GM19397 (cell line): ENCODE data around the gene CRY1.

Experiments
- ATAC-seq: cut with Tn5 transposase; IDR thresholded peaks from one replicate; pipeline ENCODE4 v1.9.1; 2021; ENCODE audit warnings: mild to moderate bottlenecking, moderate library complexity; ENCODE audit not compliant: unreplicated experiment

The CRY1 gene

DNA sequence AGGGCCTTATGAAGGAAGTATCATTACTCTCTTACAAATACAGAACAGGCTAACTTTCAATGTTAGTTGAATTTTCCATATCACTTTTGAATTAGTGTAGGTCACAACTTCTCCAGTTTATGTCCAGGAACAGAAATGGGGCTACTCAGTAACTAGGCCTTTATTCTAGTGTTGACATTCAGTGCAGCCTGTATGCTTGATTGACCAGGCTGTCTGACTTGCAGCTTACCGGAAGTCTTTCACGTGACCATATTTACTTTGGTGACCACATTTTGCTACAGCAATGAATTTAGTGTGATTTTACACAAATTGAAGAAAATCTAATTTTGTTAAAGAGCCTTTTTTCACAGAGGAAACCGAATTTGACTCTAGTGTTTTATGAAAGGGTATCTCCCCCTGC is 118.8 kb downstream of the CRY1 start:
- peak; percentile 69 for ATAC-seq

DNA sequence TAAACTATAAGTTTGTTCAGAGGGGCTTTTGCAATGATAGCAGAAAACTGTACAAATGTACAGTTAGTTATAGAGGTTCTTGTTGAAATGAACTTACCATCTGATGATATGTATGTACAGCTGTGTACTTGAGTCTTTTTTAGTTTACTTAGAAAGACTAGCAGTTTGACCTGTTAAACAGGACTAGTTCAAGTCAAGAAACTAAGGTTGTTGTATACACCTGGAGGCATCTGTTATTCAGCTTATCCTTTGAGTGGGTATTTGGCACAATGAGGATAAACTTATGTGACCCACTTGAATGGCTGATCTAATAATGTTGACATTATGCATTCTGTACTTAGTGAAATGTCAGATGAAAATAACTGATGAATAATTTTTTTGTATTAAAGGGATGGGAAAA is 119.8 kb downstream of the CRY1 start:
- ATAC-seq, result no peak

DNA sequence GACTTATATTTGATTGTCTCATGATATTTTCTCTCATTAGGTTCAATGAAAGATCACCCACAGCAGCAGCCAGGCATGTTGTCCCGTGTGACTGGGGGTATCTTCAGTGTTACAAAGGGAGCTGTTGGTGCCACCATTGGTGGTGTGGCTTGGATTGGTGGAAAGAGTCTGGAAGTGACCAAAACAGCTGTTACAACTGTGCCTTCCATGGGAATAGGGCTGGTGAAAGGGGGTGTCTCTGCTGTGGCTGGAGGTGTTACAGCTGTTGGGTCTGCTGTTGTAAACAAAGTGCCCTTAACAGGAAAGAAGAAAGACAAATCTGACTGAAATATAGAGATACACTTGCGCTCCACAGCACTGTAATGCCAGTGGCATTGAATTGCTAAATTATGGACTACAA is 122.3 kb downstream of the CRY1 start:
- no peak for ATAC-seq

DNA sequence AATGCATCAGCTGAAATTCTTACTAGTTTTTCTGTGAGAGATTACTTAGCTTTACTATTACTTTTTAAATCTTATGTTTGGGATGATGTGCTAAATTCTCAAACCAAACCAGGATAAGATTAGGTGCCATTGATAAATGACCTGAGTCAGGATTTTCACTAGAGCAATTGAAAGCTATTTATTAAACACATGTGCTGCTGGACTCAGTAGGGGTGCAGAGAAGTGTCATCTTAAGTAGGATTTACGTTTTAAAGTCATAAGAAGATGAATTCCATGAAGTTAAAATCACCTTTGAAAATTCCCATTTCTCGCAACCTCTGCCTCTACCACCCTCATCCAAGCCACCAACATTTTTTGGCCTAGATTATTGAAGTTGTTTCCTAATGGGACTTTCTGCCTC is 128.8 kb downstream of the CRY1 start:
- ATAC-seq, result no peak

DNA sequence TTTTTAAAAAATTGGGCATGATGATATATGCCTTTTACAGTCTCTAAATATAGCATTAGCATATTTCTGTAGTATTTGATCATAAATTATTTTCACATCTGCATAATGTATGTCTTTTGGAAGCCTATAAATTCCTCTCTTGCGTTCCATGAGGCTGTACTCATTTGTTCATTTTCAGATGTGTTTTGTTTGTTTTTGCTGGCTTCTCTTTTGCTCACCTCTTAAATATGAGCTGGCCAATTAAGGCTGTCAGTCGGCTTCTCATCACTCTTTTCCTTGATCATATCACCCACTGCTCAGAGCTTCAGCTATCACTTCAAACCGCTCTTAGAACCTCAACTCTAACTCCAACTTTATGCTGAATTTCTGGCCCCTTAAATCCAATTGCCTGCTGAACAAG is 131.1 kb downstream of the CRY1 start:
- no peak for ATAC-seq

DNA sequence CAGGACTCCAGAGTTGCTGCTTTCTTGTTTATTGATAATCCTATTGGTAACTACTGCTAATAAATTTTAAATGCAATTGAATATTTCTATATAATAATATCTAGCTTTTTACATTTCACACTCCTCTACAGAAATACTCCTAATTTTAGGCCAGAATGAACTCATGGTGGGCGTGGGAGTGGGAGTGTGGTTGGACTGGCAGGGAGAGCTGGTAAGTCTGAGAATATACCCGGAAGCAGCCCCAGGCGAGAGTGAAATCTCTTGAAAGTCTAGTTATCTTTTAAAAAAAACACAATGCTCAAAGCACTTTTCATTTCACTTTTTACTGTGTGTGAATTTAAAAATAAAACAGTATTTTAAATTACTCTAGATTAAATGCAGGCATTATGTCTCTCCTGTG is 132.9 kb downstream of the CRY1 start:
- ATAC-seq, result no peak

DNA sequence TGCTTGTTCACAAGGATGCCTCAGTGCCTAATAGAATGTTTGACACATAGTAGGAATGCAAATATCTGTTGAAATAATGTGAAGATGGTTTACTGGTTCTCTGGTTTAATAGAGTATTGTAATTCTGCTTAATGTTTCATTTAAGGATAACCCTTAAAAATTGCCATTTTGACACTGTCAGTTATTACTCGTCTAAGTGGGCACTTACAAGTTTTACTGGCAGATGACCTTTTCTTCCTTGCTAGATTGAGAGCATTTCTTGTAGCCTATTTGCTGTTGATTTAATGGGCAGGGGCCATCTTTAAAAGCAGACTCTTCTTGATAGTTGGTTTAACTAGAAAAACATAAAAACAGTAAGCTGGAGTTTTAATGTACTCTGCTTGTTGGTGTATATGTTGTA is 135.8 kb downstream of the CRY1 start:
- no peak for ATAC-seq

DNA sequence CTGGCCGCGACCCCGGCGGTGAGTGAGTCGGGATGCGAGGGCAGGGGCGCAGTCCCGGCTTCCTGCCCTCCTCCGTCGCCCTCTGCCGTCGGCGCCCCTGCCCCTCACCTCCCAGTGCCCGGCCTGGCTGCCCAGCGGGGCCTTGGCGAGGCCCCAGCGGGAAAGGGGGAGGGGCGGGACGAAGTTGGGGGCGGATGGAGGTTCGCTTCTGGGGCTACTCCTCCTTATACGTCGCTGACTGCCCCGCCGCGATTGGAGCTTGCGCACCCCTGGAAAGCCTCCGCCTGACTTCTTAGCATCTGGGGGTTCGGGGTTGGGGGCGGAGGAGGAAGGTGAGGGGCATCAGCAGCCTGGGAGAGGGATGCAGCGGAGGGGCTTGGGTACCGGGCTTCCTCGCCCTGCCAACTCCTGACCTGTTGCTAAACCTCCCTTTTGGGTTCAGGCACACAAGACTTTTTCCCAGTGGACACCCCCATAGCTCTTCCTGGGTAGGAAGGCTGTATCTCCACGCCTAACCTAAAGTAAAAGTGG is 137.2 kb downstream of the CRY1 start:
- no peak for ATAC-seq

DNA sequence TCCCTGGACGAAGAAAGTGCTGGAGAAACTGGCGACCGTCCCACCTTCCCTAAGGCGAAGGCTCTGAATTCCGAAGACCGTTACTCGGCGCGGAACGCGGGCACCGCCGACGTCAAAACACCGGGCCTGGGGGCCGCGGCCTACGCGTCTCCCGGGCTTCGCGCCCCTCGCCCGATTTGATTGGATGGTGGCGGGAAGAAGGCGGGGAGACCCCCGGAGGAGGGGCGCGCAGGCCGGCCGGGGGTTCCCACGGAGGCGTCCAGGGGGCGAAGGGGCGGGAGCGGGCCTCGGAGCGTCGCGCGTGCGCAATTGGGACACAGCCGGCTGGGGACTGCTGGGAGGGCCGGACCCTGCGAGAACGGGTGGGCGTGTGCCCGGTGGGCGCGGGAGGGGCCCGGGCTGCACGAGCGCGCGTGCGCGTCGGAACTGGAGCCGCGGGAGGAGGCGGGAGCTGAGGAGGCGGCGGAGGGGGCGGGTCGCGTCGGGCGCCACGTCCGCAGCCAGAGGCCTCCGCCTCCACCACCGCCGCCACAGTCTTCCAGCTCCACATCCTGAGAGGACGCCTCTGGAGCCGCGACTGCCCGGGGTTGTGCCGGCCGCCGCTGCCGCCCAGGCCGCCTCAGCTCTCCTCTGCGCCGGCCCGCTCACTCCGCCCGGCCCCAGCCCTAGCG is 137.8 kb downstream of the CRY1 start, which contains the start of gene TMEM263:
Gene TMEM263 (plus strand): TSS at position 531 of the 671 bp plus-strand sequence. CDS start 11,210 bp downstream, outside the sequence.
- peak; percentile 81 for ATAC-seq

DNA sequence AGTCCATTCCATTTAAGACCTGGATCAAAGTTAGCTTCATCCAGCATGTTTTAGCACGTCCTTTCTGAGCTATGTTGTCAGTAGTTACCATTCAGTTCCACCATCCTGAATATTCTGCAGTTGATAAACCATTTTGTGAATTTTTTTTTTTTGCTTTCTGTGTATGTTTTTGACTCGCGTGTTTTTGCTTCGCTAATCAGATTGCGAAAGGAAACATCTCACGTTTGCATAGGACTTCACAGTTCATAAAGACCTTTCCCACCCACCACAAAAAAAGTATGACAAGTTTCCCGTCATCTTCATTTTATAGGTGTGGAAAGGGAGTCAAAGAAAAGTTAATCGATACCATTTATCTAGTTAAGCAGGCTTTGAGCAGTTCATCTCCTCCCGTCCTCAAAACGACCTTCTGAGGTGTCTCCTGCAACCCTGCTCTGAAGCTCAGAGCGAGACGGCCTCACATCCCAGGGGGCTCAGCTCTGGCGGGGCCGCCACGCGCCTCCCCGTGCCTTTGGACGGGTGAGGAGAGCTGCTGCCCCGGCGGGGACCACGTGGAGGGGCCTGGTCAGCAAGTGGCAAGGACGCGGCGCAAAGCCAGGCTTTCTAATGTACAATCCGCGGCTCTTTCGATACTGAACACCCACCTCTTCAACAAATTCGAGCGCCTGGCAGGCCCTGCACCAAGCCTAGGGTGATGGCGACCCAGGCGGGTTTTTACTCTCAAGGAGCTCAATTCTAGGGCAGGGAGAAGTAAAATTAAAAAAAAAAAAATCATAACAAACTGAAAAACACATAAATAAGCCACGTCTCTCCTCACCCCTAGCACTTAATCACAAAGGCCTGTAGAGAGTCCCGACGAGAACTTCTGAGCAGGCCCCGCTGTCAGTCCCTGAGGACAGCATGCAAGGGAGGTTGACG is 138.6 kb downstream of the CRY1 start:
- ATAC-seq, result no peak

DNA sequence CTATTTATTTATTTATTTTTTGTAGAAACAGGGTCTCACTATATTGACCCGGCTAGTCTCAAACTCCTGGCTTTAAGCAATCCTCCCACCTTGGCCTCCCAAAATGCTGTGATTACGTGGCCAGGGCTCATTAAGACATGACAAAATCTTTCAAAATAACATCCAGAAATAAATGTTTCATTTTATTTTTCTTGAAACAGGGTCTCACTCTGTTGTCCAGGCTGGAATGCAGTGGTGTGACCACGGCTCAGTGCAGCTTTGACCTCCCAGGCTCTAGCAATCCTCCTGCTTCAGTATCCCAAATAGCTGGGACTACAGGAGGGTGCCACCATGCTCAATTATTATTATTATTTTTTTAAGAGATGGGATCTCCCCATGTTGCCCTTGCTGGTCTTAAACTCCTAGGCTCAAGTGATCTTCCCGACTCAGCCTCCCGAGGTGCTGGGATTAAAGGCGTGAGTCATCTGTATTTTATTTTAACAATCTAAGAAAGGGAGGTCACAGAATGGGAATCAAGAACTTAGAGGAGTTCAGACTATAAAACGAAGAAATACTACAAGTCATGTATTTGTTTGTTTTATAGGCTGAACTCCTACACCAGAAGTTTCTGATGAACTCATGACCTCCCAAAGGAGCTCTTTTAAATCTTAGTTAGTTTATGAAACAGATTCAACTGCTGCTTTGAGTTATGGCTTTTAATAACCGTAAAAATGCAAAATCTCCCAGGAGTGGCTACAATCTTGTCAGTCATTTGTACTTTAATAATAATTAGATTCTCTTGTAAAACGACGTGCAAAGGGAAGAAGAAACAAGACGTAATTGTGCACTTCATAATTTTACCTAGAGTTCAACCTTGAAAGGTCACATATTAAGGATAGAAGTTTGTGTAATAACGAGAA is 139.7 kb downstream of the CRY1 start:
- no peak for ATAC-seq

DNA sequence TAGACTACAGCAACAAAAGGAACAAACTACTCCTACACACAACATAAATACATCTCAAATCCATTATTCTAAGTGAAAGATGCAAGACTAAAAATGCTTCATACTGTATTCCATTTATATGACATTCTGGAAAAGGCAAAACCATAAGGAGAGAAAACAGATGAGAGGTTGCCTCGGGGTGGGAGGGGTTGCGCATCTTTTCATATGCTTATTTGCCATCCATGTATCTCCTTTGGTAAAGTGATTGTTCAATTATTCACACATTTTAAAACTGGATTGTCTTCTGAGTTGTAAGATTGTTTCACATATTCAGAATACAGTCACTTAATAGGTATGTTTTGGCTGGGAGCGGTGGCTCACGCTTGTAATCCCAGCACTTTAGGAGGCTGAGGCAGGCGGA is 142.8 kb downstream of the CRY1 start:
- no peak for ATAC-seq

DNA sequence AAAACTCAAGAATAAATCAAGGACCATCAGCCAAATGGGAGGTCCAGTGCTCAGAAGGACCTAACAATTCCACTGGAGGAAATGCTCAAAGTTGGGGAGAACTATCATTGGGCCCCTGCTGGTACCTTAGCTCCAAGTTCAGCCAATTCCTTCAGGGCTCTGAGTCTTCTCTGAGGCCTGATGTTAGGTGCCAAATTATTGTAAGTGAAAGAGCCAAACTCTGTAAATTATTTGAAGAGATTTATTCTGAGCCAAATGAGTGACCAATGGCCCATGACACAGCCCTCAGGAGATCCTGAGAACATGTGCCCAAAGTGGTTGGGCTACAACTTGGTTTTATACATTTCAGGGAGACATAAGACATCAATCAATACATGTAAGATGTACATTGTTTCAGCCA is 145.9 kb downstream of the CRY1 start:
- no peak for ATAC-seq

DNA sequence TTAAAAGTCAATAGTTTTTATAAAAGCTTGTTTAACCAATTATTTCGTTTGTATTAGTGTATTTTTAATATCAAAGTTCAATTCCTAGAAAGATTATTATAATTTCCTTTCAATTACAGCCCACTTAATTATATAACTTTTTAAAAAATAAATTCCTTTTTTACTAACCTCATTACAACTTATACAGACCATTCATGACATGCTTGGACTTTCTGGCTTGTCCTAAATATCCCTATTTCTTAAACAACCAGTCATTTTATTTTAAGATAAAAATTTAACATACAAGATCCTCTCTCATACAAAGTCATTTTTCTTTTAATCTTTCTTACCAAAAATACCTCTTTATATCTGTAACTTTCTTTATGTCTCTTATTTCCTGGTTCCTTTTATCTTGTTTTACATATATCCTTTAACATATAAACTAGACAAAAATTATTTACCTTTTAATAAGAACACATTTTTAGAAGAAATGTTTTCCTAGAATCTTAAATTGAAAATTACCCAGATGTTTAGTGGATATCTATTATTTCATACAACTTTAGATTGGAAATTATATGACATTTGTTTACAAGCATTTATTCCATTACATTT is 148.0 kb downstream of the CRY1 start:
- ATAC-seq, result no peak

DNA sequence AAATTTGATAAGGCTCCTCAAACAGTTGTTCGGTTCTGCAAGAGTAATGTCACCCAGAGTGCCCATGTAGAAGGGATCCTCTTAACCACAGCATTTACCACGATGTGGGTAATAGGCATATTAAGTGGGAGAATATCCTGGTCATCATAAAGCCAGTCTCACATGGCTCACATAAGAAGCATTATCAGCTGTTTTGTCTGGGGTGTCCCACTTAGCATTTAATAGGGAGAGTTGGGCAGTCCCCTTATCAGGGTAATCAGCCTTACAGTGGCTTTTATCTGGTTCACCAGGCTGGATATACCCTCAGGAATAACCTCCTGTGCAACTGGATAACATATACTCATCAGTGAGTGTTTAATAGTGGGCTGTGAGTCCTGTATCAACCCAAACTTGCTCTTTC is 150.6 kb downstream of the CRY1 start:
- ATAC-seq, result no peak

DNA sequence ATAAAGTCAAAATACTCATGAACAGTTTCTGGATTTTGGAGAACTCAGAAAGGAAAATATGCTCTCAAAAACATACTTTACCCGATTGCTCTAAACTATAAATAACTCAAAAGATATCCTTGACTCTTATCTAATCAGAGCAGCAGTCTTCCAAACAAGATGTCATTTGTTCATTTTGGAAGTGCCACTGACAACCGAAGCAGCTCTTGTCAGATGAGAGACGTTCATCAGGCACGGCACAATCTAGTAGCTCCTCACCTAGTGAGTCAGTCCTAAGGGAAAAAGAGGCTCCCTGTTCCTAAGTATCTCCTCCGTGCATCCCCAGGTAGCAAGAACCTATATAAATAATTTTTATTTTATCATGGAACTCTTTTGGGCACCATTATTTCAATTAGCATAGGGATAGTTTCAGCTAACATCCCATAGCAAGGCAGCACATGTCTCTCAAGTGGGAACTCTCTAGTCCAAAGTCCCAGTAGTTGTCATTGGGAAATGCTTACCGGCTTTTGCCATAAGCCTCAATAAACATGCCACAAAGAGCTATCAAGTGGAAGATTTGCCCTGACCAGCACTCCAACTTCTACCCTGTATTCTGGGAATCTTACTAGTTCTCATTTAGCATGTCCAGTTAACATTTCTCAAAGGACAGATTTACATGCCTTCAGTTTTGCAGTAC is 151.7 kb downstream of the CRY1 start:
- no peak for ATAC-seq
